NCI-H2107 treated with DMSO at 0.1 percent for 48 hours (cell line): Measurements from ENCODE around the gene SMC4.
"Not testable (repeated sequence)": the region's sequence is repeated elsewhere in the genome, so short reads cannot be mapped to it uniquely, and the experiment has no call there.

ENCODE experiments used
- DNase-seq: peaks from one replicate; lab custom pipeline; 2025; ENCODE audit not compliant: unreplicated experiment; lab: John Stamatoyannopoulos, UW

SMC4 gene

DNA sequence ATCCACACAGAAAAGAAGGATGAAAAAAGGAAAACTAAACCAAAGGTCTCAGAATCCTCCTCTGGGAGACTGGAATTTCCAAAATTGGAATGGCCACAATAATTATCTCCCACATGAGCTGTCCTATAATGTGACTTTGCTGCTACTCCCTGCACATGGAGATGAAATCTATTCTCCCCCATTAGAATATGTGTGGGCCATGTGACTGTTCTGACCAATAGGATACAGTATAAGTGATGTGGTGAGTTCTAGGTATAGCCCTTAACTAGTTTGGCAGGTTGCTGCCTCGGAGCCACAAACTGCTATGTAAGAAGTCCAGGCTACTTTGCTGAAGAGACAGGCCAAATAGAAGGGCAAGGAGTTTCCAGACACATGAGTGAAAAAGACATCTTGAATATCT lies 45.0 kb downstream of the SMC4 start:
- no peak for DNase-seq

DNA sequence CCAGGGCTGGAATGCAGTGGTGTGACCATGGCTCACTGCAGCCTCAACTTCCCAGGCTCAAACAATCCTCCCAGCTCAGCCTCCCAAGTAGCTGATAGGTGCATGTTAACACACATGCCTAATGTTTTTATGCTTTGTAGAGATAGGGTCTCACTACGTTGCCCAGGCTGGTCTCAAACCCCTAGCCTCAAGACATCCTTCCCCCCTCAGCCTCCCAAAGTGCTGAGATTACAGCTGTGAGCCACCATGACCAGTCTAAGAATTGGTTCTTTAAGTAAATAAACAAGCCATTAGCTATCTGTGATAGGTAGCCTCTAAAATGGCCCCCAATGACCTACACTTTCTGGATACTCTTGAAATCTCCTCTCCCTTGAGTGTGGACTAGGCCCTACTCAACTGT lies 46.4 kb downstream of the SMC4 start:
- DNase-seq: no peak

DNA sequence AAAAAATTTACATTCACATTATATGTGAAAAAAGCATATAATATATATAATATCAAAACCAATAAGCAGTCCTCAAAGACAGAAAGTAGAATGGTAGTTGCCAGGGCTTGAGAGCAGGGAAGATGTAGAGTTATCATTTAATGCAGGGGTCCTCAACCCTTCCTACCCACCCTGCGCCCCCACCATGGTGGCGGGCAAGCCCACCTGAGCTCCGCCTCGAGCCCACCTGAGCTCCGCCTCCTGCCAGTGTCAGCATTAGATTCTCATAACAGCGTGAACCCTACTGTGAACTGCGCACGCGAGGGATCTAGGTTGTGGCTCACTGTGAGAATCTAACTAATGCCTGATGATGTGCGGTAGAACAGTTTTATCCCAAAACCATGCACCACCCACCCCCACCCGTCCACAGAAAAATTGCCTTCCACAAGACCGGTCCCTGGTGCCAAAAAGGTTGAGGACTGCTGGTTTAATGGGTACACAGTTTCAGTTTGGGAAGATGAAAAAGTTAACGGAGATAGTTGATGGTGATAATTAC lies 47.1 kb downstream of the SMC4 start:
- DNase-seq: no peak

DNA sequence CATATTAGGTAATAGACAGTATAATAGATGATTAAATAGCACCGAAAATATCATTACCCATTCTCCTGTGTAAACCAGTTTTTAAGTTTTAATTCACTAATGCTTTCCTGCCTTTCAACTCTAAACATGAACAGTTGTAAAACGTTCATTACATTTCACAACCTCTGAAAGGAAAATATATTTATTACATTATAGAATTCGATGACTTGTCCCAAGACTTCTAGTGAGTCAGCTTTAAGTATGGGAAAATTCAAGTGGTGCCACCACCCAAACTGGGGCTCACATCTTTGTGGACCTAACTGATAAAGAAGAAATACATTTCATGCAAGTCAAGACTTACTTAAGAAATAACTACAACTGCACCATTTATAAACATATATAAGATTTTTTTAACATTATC lies 48.1 kb downstream of the SMC4 start:
- no peak for DNase-seq

DNA sequence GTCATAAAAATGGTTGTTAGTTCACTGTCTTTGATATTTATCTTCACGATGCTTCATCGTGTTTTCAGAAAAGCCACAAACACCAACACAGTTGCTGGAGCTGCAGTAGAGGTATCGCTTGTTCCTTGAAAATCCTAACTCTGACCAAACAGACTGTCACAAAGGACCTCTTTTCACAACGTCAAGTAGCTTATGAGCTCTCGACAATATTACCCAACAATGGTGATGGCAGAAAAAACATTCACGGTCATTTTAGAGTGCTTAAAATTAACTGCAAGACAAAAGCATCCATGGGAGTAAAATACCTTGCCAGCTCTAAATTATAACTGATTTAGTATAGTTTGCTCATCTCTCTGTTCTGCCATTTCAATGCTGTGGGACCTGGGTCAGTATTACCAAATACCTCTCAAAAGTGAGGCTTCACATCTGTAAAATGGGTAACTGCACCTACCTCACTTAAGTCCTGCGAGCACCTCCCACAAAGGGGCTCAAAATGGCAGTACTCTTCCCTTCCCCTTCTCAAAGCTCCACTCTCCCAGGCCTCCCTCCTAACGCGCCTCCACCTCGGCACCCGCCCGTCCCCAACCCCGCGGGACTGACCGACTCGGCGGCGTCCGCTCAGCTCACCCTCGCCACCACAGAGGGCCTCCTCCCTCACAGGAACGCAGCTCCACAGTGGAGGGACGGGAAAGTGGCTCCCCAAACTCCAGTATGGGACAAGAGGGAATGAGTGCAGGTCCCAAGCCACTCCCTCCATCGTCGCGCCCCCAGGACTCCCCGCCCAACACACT lies 49.6 kb downstream of the SMC4 start:
- DNase-seq: no peak

DNA sequence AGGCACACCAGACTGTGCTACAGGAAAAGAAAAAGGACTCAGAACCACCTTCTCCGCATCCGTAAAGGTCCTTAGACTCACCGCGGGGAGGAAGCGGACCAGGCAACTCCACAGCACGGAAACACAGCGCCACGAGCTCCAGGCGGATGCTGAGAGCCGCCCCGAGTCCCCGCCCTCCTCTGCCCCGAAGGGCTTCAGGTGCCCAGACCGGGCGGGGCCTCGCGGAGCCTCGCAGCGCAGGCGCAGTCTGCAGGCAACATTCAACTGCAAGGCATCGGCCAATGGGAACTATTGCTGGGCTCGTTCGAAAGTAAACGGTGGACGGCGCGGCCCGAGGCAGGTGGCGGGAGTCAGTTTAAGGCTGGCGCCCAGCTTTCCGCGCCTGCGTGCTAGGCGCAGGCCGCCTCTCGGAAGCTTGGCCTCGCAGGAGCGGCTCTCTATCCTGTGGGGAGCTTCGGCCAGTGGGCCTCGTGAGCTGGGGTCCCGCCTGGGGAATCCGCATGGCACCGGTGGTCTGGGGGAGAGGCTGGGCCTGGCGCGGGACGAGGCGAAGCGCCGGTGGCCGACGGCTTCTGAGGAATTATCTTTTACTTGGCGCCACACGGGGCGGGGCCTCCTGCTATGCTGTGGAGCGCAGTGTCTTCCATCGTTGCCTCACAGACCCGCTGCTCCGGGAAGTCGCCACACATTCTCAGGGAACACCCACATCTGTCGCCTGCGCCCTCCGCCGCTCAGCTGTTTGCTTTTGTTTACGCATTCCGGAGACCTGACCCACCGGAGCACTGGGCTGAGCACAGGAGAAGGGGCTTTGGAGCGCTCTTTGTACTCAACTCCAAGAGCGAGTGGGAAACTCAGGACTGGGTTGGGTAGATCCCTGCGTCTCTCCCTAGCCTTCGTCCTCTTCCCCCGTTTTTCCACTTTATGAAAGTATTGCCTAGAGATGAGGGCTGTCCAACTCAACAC lies 50.5 kb downstream of the SMC4 start, which contains the start of gene TRIM59:
TSS of gene TRIM59 (minus strand) at position 151 of the 963 bp plus-strand sequence. CDS start 10,603 bp downstream, outside the sequence.
- no peak for DNase-seq

DNA sequence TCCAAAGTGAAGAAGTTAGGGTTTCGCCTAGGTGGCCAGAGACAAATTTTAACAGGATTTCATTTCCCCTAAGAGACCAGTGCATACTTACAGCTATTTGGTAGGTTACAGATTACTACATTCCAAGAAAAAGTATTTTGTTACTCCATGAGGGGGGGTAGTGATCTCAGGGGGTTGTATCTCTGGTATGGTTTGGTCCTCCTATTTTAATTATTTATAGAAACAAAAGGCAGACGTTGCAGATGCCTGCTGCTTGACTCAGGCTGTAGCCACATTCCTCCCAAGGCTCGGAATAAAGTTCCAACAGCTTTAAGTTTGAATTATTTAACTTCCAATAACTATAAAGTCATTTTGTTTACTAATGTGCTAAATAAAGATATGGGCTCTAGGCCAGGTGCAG lies 51.4 kb downstream of the SMC4 start:
- DNase-seq: no peak

DNA sequence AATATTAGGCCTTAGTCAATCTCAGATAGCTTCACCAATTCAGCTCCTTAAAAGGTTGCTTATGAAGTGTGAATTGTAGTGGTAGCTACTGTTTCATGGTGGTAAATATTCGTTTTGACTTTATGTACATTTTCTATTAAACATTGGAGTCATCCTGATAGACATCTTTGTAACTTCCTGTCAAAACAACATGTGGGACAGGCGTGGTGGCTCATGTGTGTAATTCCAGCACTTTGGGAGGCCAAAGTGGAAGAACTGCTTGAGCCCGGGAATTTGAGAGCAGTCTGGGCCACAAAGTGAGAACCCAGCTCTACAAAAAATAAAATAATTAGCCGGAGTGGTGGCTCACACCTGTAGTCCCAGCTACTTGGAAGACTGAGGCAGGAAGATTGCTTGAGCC lies 52.2 kb downstream of the SMC4 start:
- no peak for DNase-seq

DNA sequence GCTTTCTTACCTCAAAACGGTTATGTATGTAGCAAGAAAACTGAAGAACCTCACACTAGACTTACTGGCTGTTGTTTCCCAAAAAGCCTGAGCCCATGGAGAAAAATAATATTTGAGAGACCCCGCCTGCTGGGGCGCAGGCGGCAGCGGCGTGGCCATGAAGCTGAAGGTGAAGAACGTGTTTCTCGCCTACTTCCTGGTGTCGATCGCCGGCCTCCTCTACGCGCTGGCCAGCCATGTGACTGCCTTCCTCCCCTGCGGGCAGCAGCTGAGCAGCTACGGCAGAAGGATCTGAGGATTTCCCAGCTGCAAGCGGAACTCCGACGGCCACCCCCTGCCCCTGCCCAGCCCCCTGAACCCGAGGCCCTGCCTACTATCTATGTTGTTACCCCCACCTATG lies 52.8 kb downstream of the SMC4 start:
- not testable (repeated sequence) for DNase-seq

DNA sequence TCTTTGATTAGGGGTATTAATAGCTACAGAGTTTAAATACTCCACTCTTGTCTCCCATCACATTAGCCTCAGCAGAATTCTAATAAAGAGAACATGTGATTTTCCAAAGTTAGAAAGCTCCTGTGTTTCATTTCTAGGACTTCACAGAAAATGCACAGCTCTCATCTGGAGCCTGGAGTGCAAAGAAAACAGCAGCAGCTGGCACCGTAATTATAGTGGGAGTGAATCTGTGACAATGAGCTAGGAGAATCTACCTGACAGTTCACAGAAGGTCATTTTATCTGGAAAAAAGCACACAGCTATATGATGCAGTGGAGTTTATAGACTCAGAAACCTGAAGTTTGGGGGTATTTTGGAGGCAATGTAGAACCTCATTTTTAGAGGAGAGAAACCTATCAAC lies 55.5 kb downstream of the SMC4 start:
- no peak for DNase-seq

DNA sequence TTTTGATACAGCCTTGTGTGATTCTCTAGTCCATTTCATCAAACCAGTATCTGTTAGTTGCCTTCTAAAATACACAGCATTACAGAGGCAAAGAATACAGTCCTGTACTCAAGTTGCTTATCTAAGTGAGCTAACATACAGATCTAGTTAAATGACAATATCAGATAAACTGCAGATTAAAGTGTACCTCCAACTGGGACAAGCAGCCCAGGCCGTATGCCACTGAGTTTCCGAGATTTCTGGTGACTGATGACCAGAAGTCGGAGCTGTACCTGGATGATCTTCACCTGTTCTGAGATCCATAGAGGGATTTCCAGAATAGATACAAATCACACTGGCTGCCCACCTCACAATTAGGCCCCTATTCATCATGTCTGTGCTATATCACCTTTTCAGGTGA lies 56.4 kb downstream of the SMC4 start:
- no peak for DNase-seq

DNA sequence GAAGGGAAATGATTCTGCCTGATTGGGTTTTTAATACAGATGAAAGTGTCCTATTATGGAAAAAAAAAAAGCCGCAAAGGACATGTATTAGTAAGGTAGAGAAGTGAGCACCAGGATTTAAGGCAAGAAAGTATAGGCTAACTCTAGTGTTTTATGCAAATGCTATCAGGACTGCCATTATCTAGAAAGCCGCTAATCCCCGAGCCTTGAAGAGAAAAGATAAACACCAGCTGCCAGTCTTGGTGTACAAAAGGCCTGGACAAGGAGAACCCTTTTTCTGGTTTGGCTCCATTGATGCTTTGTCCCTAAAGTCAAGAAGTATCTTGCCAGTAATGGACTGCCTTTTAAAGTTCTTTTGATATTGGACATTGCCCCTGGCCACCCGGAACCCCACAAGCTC lies 58.7 kb downstream of the SMC4 start:
- no peak for DNase-seq

DNA sequence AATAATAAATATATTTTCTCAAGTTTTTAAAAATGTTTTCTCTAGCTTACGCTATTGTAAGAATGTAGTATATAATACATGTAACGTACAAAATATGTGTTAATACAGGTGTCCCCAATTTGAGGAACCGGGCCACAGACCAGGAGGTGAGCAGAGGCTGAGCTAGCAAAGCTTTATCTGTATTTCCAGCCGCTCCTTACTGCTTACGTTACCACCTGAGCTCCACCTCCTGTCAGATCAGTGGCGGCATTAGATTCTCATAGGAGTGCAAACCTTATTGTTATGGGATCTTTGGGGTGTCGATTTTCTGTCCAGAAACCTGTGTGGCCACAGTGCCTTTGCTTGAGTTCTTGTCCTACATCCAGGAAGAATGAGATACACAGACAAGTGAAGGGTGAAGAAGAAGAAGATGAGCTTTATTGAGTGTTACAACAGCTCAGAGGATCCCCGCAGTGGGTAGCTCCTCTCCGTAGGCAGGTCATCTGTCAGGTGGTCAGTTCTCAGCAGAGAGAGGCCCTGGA lies 60.1 kb downstream of the SMC4 start:
- DNase-seq: no peak

DNA sequence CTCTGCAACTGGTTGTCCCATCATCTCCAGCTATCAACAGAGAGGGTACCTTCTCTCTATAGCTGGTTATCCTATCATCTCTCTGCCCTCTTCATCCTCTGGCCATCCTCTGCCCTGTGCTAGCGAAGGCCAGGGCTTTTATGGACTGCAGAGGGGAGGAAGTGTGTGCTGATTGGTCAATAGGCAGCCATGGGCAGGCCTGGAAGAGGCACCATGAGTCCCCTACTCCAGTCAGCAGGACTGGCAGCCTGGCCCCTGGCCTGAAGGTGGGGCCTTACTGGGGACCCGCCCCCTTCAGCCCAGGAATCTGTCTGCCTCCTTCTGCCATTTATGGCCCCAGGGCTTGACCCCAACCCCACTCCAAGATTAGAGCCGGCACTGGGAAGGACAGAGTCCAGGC lies 60.6 kb downstream of the SMC4 start:
- no peak for DNase-seq

DNA sequence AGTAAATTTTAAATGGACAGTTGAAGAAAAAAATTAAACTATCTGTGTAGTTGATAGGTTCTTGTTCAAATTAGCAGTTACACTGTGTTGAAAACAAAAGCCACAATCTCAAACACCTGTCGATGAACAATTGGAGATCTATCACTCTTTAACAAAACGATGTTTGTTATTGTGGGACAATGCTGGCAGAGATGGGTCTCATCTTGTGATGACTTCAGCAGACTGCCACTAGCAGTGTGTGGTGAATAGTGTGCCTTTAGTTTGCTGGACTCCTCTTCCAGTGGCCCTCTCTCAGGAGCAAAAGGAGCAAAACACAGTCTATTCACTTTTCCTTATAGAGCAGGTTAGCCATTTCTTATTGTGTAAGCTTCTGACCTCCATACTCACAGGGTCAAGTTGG lies 64.9 kb downstream of the SMC4 start:
- DNase-seq: no peak

DNA sequence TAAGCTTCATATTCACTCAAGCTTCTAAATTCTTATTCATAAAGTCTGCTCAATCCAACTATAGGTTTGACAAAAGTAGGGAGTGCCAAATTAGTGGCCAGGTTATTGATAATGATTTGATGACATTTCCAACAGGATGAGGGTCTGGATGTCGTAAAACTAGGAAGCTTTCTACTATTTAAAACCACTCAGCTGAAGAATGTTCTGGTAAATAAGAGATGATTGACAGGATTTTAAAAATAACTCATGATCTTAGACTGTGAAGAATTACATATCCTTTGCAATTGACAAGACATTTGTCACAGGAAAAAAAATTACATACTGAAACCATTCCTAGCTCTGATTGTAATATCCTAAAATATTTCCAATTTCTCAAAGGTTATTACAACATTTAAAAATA lies 65.5 kb downstream of the SMC4 start:
- DNase-seq: no peak

DNA sequence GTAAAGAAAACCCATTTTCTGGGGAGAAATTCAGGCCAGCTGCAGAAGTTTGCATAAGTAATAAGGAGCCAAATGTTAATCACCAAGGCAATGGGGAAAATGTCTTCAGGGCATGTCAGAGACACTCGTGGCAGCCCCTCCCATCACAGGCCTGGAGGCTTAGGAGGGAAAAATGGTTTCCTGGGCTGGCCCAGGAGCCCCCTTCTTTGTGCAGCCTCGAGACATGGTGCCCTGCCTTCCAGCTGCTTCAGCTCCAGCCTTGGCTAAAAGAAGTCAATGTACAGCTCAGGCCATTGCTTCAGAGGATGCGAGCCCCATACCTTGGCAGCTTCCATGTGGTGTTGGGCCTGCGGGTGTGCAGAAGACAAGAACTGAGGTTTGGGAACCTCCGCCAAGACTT lies 70.7 kb downstream of the SMC4 start:
- no peak for DNase-seq

DNA sequence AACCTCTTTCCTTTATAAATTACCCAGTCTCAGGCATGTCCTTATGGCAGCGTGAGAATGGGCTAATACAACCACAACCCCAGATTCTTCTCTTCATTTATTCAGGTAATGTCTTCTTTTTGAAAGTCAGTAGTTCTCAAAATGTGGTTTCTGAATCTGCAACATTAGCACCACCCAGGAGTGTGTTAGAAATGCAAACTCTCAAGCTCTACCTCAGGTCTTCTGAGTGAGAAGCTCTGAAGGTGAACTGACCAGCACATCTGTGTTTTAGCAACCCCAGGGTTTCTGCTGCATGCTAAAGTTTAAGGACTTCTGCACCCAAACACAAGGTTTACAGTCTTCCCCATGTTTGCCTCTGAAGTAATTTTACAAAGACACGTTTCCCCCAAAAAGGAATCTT lies 72.4 kb downstream of the SMC4 start:
- no peak for DNase-seq

DNA sequence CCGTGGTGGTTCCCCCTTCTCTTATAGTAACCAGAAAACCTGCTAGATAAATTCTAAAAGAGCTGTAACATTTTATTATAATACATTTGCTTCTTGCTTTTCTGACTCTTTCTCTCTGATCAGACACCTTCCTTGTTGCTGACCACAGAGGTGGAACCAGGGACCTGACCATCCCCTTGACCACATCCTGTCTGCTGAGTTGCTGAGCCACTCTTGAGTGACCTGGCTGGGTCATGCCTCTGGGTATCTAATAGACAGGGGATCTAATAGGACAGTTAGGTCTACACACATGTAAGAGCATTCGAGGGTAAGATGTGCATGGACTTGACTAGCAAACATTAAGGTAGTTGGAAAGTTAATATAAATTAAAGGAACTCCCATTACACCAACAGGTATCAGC lies 72.9 kb downstream of the SMC4 start:
- no peak for DNase-seq

DNA sequence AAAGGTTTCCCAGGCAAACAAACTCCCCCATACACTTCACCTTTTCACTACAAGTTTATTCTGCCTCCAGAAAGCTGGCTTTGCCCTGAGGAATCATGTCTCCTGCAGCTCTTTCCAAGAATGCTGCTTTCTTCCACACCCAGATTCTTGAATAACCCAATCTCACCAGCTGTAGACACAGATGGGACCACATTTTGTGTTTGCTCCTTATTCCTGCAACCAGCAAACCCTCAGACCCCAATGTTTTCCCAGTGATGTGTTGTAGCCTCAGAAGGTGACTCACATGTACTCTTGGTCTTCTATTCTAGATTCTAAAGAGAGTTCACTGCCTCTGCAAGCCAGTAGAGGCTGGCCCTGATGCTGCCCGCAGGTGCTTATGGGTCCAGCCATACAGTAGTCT lies 73.8 kb downstream of the SMC4 start:
- no peak for DNase-seq

DNA sequence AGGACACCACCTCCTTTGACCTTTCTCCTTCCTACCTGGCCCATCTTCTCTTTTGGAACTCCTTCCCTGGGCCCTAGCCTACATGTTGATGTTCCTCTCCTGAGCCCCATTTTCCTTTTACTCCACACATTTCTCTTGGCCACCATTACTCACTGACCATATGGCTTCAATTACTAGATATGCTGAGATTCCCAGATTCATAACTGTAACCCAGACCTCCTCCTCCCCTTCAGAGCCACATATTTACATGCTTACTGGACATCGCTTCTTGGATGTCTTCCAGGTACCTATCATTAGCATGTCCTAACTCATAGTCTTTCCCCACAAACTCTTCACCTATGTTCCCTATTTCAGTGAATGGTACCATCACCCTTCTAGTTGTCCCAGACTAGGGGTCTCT lies 74.5 kb downstream of the SMC4 start:
- DNase-seq: no peak

DNA sequence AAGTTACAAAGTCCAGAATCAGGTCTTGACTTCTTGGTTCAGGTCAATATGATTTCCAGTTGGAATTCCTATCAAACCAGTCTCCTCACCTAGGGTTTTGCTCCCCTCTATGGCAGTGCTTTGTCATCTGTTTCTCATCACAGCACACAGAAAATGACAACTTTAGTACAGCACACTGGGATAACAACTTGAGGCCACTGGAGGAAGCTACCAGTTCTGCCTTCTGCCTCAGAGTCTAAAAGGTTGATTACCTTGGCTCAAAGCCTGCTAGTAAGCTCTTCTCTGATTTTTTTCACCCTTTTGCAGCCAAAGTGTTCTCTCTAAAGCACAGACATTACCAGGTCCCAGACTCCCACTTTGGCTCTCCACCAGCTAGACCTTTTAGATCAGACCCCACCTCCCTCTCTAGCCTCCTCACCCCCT lies 75.0 kb downstream of the SMC4 start:
- DNase-seq: no peak
